ENCODE measurements around the gene DPP9.

DNA sequence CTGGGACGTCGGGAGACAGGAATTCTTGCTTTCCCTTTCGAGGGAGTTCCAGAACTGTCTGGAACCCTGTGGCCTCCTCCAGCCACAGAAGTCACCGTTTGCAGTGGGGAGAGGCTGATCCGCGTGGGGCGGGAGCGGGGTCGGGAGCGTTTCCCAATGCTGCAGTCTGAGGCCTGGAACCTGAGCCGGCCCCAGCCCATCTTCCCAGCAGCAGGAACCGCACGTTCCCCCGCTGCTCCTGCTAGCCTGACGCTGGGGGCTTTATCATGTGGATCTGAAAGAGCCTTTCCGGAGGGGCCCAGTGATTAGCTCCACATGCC lies 13.4 kb downstream of the DPP9 start:
- TF ChIP-seq TAF1 (IDR thresholded peaks at IDR 0.05; ENCODE audit: low read depth, low read length) (no peak), MAFK (IDR thresholded peaks at IDR 0.05; ENCODE audit: low read depth, low read length) (no peak)
- TF ChIP-seq, protein P1, sequence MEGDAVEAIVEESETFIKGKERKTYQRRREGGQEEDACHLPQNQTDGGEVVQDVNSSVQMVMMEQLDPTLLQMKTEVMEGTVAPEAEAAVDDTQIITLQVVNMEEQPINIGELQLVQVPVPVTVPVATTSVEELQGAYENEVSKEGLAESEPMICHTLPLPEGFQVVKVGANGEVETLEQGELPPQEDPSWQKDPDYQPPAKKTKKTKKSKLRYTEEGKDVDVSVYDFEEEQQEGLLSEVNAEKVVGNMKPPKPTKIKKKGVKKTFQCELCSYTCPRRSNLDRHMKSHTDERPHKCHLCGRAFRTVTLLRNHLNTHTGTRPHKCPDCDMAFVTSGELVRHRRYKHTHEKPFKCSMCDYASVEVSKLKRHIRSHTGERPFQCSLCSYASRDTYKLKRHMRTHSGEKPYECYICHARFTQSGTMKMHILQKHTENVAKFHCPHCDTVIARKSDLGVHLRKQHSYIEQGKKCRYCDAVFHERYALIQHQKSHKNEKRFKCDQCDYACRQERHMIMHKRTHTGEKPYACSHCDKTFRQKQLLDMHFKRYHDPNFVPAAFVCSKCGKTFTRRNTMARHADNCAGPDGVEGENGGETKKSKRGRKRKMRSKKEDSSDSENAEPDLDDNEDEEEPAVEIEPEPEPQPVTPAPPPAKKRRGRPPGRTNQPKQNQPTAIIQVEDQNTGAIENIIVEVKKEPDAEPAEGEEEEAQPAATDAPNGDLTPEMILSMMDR (IDR thresholded peaks at IDR 0.05; ENCODE audit: control extremely low read depth in 1 of 3, insufficient read depth in 1 of 3, low read depth in 1 of 3, low read length in 3 of 3): no peak
